GM12864 (cell line): ENCODE data around the gene NAALADL1.
"Not testable (repeated sequence)": the region's sequence is repeated elsewhere in the genome, so short reads cannot be mapped to it uniquely, and the experiment has no call there.

ENCODE experiments used
- DNase-seq: peaks from one replicate; pipeline ENCODE4 v3.0.0-alpha.2; 2011; ENCODE audit warnings: low read depth
- H3K4me3 ChIP-seq: 2 replicates; pipeline ENCODE4 v1.5.1; 2011; ENCODE audit warnings: mild to moderate bottlenecking, low read depth, low read length, control low read depth
- CTCF ChIP-seq: IDR thresholded peaks from 2 replicates; pipeline ENCODE4 v1.5.1; 2011; ENCODE audit warnings: low read depth, mild to moderate bottlenecking, moderate library complexity, low read length, control low read depth, inconsistent platforms; ENCODE audit errors: missing control alignments

The NAALADL1 gene

GRCh38 chr11:65027213-65028067, 30.9 kb downstream of the NAALADL1 start, which contains the start of gene SNX15:
TSS of gene SNX15 (plus strand) at chr11:65027439. CDS start at chr11:65027538, 99 bp downstream.
- peak within 1 kb of the TSS; percentile 54 for H3K4me3 ChIP-seq
- peak; percentile 93 for DNase-seq
- peak; percentile 36 for TF ChIP-seq CTCF

GRCh38 chr11:65026810-65027209, 31.5 kb downstream of the NAALADL1 start:
- no peak for TF ChIP-seq CTCF
- DNase-seq, result no peak
- peak overlapping the region; percentile 54 for H3K4me3 ChIP-seq

- not testable (repeated sequence) for DNase-seq, H3K4me3 ChIP-seq
These were observed 34.9 kb downstream of the NAALADL1 start for GRCh38 chr11:65023502-65023901.

DNA sequence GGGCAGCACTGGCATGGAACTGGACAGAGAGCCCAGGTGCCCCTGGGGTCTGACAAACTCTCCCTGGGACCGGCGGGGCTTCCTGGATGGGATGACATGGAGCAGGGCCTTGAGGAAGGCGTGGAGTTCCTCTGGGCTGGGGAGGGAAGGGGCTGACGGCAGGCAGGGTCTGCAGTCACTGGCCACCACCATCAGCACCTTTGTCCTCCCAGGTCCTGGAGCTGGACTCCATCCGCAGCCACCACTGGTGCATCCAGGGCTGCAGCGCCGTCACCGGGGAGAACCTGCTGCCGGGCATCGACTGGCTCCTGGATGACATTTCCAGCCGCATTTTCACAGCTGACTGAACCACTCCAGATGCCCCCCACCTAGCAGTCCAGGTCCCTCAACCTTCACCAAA, 36.8 kb downstream of the NAALADL1 start:
- no peak overlapping the region for H3K4me3 ChIP-seq
- DNase-seq, result no peak
- TF ChIP-seq CTCF, result no peak

GRCh38 chr11:65021003-65021402, 37.4 kb downstream of the NAALADL1 start:
- no peak overlapping the region for H3K4me3 ChIP-seq
- no peak for DNase-seq
- no peak for TF ChIP-seq CTCF

DNA sequence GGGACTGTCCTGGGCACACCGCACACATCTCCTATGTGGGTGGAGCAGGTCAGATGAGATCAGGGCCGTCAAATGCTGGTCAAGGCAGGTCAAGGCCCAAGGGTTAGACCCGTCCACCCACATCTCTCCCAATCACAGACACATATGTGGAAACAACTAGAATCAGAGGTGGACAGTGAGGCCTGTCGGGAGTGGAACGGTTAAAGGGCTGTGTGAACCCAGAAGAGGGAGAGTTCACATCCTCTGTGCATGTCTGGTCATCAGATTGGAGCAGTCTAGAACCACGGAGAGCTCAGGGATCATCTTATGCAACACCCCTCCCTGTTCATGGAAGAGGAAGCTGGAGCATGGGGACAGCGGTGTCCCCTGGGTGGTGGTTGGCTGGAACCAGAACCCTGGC, 38.5 kb downstream of the NAALADL1 start:
- TF ChIP-seq CTCF, result no peak
- DNase-seq, result no peak
- H3K4me3 ChIP-seq, result no peak overlapping the region

- no peak for DNase-seq
- no peak for TF ChIP-seq CTCF
- H3K4me3 ChIP-seq, result no peak overlapping the region
These were observed 40.4 kb downstream of the NAALADL1 start for GRCh38 chr11:65017937-65018336.
